ENCODE measurements around the gene CACNB1.

Gene CACNB1

DNA sequence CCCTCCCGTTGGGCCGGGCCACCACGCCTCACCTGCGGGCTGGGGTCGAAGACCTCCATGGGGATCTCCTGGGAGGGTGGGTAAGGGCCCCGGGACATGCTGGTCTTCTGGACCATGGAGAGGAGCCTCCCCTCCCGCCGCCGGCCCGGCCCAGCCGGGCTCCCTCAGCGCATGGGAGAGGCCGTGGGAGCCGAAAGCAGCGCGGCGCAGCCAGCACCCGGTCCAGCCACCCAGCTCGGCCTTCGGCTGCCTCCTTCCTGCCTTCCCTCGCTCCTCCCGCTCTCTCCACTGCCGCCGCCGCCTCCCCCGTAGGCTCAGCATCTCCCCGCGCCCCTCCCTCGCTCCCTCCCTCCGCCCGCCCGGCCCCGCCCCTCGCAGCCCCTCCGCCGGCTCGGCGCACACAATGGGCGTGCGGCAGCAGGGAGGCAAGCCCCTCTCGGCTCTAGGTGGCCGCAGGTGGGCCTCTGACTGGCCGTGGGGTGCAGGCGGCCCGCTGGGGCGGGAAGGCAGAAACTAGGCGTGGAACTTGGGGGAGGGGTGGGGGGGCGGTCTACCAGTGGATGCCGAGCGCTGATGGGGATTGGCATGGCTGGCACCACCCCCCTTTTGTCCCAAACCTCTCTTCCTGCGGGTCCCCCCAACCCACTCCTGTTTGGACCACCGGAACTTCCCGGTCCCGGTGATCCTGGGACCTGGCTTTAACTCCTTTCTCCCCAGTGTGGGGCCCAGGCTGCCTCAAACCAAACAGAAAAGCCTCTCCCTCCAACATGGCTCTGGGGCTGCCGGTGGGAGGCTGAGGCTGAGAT, at the start of gene CACNB1:
Gene CACNB1 (minus strand): TSS at position 290 of the 806 bp plus-strand sequence. CDS start 174 bp downstream, at position 116.
- H3K4me1 Mint-ChIP-seq = peaks cover 37 to 63% of the 10 kb centered on the region in 2 donors
- no peaks in the 10 kb centered on the region for H3K9me3 Mint-ChIP-seq
- H3K4me3 Mint-ChIP-seq = peak within 1 kb of the TSS; percentile 89 to 97
- H3K27ac Mint-ChIP-seq = peak within 1 kb of the TSS; percentile 82
- H3K36me3 Mint-ChIP-seq = peaks cover 32 to 45% of the 10 kb centered on the region in 2 donors
- peak; percentile 34 for DNase-seq
- ATAC-seq (replicated peaks) = peak; percentile 41 to 43
- H3K27me3 Mint-ChIP-seq = no peaks in the 10 kb centered on the region

DNA sequence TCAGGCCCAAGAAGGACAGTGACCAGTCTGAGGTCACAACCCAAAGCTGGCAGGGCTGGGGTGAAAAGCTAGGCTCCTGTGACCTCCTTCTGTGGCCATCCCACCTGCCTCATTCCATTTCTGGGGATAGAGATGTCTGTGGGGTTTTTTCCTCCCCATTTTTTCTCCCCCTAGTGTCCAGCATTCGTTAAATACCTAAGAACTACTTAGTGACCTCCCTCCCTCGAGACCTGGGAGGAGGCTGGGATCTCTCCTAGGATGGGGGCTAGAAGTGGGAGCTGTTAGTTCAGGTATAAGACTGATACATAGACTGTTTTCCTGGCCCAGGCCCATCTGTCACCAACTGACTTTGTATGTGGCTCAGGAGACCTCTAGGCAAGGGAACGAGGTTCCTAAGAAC, 48.8 kb upstream of the CACNB1 start:
- H3K9me3 Mint-ChIP-seq = no peaks in the 10 kb centered on the region
- no peak for ATAC-seq (replicated peaks)
- no peaks in the 10 kb centered on the region for H3K36me3 Mint-ChIP-seq
- peaks cover 12 to 20% of the 10 kb centered on the region in 2 donors for H3K4me1 Mint-ChIP-seq
- no peak overlapping the region for H3K27ac Mint-ChIP-seq
- H3K4me3 Mint-ChIP-seq = no peak overlapping the region
- peaks cover 15 to 26% of the 10 kb centered on the region in 2 donors for H3K27me3 Mint-ChIP-seq
- no peak for DNase-seq

DNA sequence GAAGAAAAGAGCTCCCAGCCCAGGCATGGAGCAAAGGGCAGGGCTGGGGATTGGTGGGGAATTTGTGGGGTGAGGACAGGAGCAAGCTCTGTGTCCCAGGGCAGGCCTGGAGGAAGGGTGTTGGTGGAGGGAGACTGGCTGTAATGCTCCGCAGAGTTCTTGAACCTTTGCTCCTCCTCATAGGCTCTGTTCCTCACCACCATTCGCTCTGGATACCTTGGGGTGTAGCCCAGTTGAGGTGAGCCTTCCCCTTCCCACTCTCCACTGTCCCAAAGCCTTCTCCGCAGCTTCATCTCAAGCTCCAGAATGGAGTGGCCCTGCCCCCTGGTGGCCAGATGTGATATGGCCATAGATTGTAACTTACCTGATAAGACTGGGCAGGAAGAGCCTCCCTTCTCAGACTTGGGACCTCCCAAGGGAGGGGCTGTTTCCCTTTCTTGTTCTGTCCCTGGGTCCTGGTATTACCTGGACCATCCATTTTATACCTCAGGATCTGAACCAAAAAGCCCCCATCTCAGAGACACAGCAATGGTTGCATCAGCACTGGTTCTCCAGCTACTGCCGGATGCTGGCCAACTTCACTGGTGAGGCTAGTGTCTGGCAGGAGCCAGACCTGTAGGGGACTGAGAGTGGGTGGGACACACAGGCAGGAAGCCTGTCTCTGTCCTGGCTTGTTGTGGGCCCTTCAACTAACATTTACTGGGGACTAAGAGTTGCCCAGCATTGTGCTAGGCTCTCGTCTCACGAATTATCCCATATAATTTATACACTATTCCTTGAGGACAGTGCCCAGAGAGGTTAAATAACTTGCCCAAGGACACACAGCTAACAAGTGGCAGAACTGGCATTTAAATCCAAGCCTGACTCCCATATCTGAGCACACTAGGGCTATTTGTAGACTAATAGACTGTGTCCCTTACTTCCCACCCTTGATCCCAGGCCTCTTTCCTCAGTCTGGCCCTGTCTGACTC, 47.4 kb upstream of the CACNB1 start:
- DNase-seq (peak; percentile 68), ATAC-seq (replicated peaks) (peak; percentile 83 to 84)
- peaks cover 13 to 22% of the 10 kb centered on the region in 2 donors for H3K4me1 Mint-ChIP-seq
- no peaks in the 10 kb centered on the region for H3K9me3 Mint-ChIP-seq
- peaks cover 17 to 29% of the 10 kb centered on the region in 2 donors for H3K27me3 Mint-ChIP-seq
- no peak overlapping the region for H3K27ac Mint-ChIP-seq
- no peaks in the 10 kb centered on the region for H3K36me3 Mint-ChIP-seq
- peak overlapping the region; percentile 27 to 33 for H3K4me3 Mint-ChIP-seq

DNA sequence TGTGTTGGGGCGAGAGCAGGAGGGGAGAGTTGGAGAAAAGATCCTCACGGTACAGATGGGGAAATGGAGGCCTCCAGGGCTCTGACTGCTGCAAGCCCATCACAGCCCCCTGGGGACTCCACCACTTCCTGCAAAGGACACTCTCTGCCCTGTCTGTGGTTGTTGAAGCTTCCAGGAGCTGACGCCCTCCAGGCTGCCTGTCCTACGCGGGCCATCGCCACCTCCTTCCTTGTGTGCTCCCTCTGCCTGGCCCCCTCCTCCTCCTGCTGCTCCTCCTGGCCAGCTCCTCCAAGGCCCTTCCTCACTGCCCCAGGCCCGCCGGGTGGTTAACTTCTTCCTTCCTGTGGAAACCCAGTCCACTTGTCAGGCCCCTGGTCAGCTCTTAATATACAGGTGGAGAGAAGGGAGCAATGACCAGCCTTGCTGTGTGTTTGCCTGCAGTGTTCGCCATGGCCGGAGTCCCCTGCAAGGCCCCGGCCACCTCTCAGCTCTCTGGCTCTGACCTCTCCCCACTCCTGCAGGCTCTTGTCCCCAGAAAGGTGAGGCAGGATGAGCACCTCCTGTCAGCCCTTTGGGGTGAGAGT, 46.6 kb upstream of the CACNB1 start:
- H3K4me3 Mint-ChIP-seq = peak overlapping the region; percentile 41 to 53
- no peaks in the 10 kb centered on the region for H3K36me3 Mint-ChIP-seq
- H3K27ac Mint-ChIP-seq = peak overlapping the region; percentile 37
- ATAC-seq (replicated peaks) = peak; percentile 76 to 82
- peak; percentile 31 for DNase-seq
- H3K27me3 Mint-ChIP-seq = peaks cover 21 to 34% of the 10 kb centered on the region in 2 donors
- H3K9me3 Mint-ChIP-seq = no peaks in the 10 kb centered on the region
- H3K4me1 Mint-ChIP-seq = peaks cover 19 to 28% of the 10 kb centered on the region in 2 donors

DNA sequence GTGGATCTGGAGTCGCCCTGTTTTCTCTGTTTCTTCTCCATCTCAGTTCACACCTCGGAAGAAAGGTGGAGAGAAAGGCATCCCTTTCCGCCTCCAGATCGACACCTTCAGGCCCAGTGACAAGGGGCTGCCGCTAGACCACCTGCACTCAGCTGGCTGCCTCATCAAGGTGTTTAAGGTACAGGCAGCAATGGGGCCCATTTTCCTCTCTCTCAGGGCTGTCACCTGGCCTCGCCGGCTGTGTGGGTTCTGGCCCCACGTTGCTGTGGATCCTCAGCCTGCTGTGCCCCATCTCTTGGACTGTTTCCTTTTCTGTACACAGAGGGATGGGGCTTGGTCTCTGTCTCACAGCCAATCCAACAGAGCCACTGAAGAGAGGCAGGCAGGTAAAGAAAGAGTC, 45.7 kb upstream of the CACNB1 start:
- no peaks in the 10 kb centered on the region for H3K36me3 Mint-ChIP-seq
- H3K4me1 Mint-ChIP-seq = peaks cover 25 to 37% of the 10 kb centered on the region in 2 donors
- DNase-seq = no peak
- ATAC-seq (replicated peaks) = no peak
- H3K27me3 Mint-ChIP-seq = peaks cover 21 to 34% of the 10 kb centered on the region in 2 donors
- no peaks in the 10 kb centered on the region for H3K9me3 Mint-ChIP-seq
- no peak overlapping the region for H3K27ac Mint-ChIP-seq
- no peak overlapping the region for H3K4me3 Mint-ChIP-seq

DNA sequence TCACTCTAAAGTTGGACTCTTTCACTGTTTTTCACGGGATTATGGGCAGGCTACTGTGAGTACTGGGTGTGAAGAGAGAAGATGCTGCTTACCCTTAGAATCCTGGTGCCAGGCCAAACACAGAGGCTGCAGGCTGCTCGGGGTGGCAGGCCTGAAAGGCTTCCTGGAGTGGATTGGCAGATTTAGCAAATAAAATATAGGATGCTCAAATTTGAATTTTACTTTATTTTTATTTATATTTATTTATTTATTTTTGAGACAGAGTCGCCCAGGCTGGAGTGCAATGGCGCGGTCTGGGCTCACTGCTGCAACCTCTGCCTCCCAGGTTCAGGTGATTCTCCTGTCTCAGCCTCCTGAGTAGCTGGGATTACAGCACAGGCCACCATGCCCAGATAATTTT, 43.2 kb upstream of the CACNB1 start:
- ATAC-seq (replicated peaks) (no peak), DNase-seq (no peak)
- H3K27ac Mint-ChIP-seq = no peak overlapping the region
- no peak overlapping the region for H3K4me3 Mint-ChIP-seq
- H3K27me3 Mint-ChIP-seq = peaks cover 21 to 34% of the 10 kb centered on the region in 2 donors
- no peaks in the 10 kb centered on the region for H3K9me3 Mint-ChIP-seq
- peaks cover 25 to 39% of the 10 kb centered on the region in 2 donors for H3K4me1 Mint-ChIP-seq
- H3K36me3 Mint-ChIP-seq = no peaks in the 10 kb centered on the region

DNA sequence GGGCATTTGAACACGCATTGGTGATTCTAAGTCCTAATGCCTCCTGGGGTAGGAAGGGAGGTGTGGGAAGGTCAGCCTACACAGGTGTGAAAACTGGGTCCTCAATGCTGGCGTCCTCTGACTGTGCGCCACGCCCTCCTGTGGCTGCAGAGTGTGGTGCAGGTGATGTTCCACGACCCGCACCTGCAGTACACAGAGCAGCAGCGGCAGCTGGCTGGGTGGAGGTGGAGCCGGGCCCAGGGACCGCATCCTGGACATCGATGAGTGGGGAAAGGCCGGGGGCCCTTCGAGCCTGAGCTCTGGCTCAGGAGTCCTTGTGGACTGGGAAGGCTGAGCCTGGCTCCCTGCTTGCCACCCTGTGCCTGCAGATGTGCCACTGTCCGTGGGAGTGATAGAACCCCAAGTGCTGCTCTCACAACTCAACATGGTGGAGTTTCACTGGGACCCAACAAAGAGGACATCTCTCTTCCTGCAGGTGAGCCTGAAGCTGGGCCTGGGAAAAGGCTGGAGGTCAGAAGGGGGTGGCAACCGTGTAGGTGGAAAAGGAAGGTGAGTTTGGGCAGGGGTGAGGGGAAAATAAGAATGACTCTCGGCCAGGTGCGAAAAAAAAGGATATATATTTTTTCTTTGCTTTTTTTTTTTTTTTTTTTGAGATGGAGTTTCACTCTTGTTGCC, 42.3 kb upstream of the CACNB1 start:
- peak overlapping the region; percentile 26 for H3K27ac Mint-ChIP-seq
- peaks cover 21 to 32% of the 10 kb centered on the region in 2 donors for H3K27me3 Mint-ChIP-seq
- H3K9me3 Mint-ChIP-seq = no peaks in the 10 kb centered on the region
- H3K4me1 Mint-ChIP-seq = peaks cover 23 to 36% of the 10 kb centered on the region in 2 donors
- H3K4me3 Mint-ChIP-seq = no peak overlapping the region
- ATAC-seq (replicated peaks) (peak; percentile 56 to 69), DNase-seq (peak; percentile 57)
- no peaks in the 10 kb centered on the region for H3K36me3 Mint-ChIP-seq

DNA sequence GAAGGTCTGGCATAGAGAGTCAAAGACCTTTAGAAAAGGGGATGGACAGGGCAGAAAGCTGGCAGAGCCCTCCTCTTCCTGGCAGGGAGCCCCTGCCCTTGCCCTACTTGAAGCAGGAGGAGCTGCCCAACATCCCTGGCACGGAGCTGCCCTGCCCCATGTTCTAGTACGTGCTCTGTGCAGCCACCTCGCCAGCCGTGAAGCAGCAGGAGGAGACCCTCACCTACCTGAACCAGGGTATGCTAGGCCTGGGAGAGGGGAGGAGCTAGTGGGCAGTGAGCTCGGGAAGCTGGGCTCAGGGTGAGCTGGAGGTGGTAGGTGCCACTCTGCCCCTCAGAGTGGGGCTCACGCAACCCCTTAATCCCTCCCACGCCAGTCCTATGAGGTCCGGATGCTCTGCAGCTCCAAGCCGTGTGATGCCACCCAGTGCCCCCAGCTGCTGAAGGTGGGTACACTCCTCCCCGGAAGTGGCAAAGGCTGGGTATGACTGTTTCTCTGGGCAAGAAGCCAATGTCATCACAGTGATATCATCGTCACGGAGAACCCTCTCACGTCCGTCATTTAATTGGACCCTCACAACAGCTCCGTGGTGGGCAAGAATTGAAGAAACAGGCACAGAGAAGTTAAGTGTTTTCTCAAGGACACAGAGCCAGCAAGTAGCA, 41.0 kb upstream of the CACNB1 start:
- DNase-seq = peak; percentile 53
- H3K9me3 Mint-ChIP-seq = no peaks in the 10 kb centered on the region
- H3K4me1 Mint-ChIP-seq = peaks cover 12 to 23% of the 10 kb centered on the region in 2 donors
- H3K27ac Mint-ChIP-seq = peak overlapping the region; percentile 73
- peak; percentile 73 to 80 for ATAC-seq (replicated peaks)
- no peaks in the 10 kb centered on the region for H3K36me3 Mint-ChIP-seq
- peaks cover 11 to 22% of the 10 kb centered on the region in 2 donors for H3K27me3 Mint-ChIP-seq
- peak overlapping the region; percentile 14 to 41 for H3K4me3 Mint-ChIP-seq

DNA sequence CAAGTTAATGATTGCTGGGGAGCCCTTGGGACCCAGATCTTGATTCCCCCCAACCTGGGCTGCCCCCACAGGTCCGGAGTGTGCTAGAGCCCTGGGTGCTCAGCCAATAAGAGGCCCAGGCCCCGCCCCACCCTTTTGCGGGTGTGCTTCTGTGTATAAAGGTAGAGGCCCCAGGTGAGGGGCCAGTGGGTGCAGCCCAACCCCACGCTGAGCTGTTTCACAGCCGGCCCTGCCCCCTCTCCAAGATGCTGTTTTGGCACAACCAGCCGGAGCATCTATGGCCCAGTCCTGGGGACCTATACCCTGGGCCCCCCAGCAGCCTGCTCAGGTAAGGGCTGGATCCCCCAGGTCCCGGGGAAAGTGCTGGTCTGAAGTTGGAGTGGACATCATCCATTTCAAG, 40.1 kb upstream of the CACNB1 start:
- ATAC-seq (replicated peaks) (no peak), DNase-seq (no peak)
- H3K27me3 Mint-ChIP-seq = peaks cover 6 to 14% of the 10 kb centered on the region in 2 donors
- no peaks in the 10 kb centered on the region for H3K36me3 Mint-ChIP-seq
- peaks cover 12 to 19% of the 10 kb centered on the region in 2 donors for H3K4me1 Mint-ChIP-seq
- H3K27ac Mint-ChIP-seq = no peak overlapping the region
- no peaks in the 10 kb centered on the region for H3K9me3 Mint-ChIP-seq
- no peak overlapping the region for H3K4me3 Mint-ChIP-seq

DNA sequence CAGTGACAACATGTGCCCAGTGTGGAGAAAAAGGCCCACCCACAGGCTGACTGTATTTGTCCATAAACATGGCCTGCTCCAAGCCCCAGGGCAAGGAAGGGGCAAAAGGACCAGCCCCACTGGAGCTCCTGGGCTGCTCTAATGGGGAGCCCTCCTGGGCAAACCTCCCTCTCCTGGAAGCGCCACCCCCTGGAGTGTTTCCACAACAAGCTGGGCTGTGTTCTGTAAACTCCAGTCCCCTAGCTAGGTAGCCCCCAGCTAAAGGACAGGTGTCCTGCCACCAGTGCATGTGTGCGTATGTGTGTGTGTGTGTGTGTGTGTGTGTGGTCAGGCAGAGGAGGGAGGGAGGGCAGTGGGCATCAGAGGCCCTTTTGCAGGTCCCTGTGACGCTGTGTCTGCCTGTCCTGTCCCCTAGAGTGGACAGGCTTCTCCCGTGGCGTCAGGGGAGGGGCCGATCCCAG, 39.5 kb upstream of the CACNB1 start:
- Mint-ChIP-seq H3K9me3 (no peaks in the 10 kb centered on the region), H3K4me1 (peaks cover 16 to 25% of the 10 kb centered on the region in 2 donors), H3K27ac (no peak overlapping the region), H3K4me3 (no peak overlapping the region), H3K27me3 (peaks cover 12 to 16% of the 10 kb centered on the region in 2 donors), H3K36me3 (no peaks in the 10 kb centered on the region)
- DNase-seq (no peak), ATAC-seq (replicated peaks) (no peak)

DNA sequence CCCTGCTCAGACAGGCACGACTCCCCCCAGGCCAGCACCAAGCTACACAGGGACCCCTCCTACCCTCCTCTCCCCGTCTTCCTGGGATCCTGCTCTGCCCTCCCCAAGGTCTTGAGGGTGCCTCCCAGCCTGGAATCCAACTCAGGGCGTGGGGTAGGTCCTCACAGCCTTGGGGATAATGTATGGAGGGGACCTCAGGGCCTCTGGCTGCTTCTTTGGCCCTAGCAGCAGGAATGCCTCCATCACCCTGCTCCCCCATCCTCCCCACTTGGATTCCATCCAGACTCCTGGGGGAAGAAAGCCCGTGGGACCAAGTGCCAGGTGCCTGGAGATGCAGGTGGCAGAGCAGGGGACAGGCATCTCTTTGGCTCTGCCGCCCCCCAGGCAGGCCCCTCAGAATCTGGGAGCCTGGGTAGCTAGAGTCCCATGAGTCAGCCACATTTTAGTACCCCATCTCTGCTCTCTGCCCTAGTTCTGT, 39.0 kb upstream of the CACNB1 start:
- DNase-seq (no peak), ATAC-seq (replicated peaks) (no peak)
- no peaks in the 10 kb centered on the region for H3K9me3 Mint-ChIP-seq
- H3K4me3 Mint-ChIP-seq = no peak overlapping the region
- no peaks in the 10 kb centered on the region for H3K36me3 Mint-ChIP-seq
- peaks cover 17 to 19% of the 10 kb centered on the region in 2 donors for H3K27me3 Mint-ChIP-seq
- no peak overlapping the region for H3K27ac Mint-ChIP-seq
- H3K4me1 Mint-ChIP-seq = peaks cover 20 to 30% of the 10 kb centered on the region in 2 donors

DNA sequence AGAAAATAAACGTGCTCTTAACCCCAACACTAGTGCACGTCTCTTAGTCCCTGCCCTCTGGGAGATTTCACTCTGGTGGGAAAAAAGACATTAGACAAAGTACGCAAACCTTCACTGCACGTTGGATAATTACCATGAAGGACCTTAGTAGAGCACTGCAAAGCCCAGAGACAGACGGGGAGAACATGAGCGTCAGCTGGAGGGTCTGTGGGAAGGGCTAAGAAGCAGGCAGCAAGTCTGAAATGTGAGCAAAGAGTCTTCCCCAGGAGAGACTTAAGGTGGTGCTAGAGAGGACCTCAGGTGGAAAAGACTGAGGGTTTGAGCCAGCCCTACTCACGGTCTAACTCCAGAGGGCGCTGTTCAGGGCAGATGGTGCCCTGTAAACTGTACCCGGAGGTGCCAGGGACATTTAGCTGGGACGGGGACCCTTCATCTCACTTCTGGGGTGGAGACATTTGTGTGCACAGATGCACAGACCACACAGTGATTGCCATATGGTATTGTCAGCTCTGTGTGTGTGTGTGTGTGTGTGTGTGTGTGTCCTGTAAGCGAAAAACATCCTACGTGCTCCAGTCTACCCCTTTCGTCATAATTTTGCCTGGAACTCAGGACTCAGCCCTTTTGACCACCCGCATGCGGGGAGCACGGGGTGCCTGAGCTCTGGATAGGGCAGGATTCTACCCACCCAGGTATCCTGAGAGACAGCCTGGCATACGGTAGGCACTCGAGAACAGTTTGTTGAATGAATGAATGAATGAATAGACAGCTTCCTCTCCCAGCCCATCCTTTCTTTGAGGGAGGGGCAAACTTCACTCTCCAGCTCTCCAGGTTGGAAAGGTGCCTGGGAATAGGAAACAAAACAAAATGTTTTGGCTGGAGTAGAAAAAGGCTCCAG, 38.3 kb upstream of the CACNB1 start:
- peaks cover 24 to 26% of the 10 kb centered on the region in 2 donors for H3K27me3 Mint-ChIP-seq
- H3K9me3 Mint-ChIP-seq = no peaks in the 10 kb centered on the region
- H3K4me1 Mint-ChIP-seq = peaks cover 23 to 32% of the 10 kb centered on the region in 2 donors
- H3K36me3 Mint-ChIP-seq = no peaks in the 10 kb centered on the region
- H3K27ac Mint-ChIP-seq = no peak overlapping the region
- peak; percentile 67 to 70 for ATAC-seq (replicated peaks)
- peak; percentile 39 for DNase-seq
- H3K4me3 Mint-ChIP-seq = no peak overlapping the region

Measured in stimulated activated naive B cell treated with anti-CD40 and anti-IgM and Interleukin-4, amounts not matched to agents 10 μg/mL and 1 μg/mL and 100 μg/mL, for 72 hours (primary cell).